GM12878 (cell line): ENCODE results near the gene ZNF385C. TPM values are rescaled to one million over a fixed set of nuclear protein-coding genes. Genes with fewer than 3 reads are reported as not detected.

Source experiments
- ATAC-seq: fragments of 200-7000 bp; cut with Tn5 transposase; 3 replicates; pipeline ENCODE4 v1.9.1; 2020; ENCODE audit warnings: mild to moderate bottlenecking, moderate library complexity
- BruUV-seq: library from RNA; stranded (reverse); fragments of 400-500 nt; replicated peaks from 2 replicates; lab custom pipeline; 2021; lab: Mats Ljungman, UMichigan
- CTCF ChIA-PET: fragments of 300-600 bp; sonication (Branson Sonifier 250); formaldehyde crosslinking; extraction: SDS; loops from one replicate; lab custom pipeline; 2021; ENCODE audit warnings: inconsistent platforms; lab: Yijun Ruan, JAX
- POLR2A ChIA-PET: fragments of 350-600 bp; formaldehyde crosslinking; extraction: SDS; loops from one replicate; lab custom pipeline; 2021; ENCODE audit warnings: inconsistent platforms; lab: Charles Lee
- RAD21 ChIA-PET: fragments of 300-600 bp; sonication (Branson Sonifier 250); formaldehyde crosslinking; loops from one replicate; lab custom pipeline; 2023; ENCODE audit warnings: antibody characterized with exemption; ENCODE audit not compliant: unreplicated experiment; lab: Charles Lee
- SMC1A ChIA-PET: fragments of 300-600 bp; sonication (Branson Sonifier 250); formaldehyde crosslinking; loops from one replicate; lab custom pipeline; 2023; ENCODE audit not compliant: unreplicated experiment, uncharacterized antibody; lab: Charles Lee
- DNase-seq: peaks from one replicate; pipeline ENCODE4 v3.0.0-alpha.2; 2011; ENCODE audit warnings: low read depth, low spot score
- FAIRE-seq: peaks from 3 replicates; lab custom pipeline; 2011; peaks lifted over from hg19 to GRCh38; lab: Jason Lieb, UNC
- H2AFZ ChIP-seq: 2 replicates; pipeline ENCODE4 v1.6.0; 2011; ENCODE audit warnings: low read depth, low read length, control low read depth; ENCODE audit not compliant: control insufficient read depth
- H3K27ac ChIP-seq: 2 replicates; pipeline ENCODE4 v1.5.1; 2011; ENCODE audit warnings: control low read depth; ENCODE audit not compliant: control insufficient read depth, insufficient read depth
- H3K27me3 ChIP-seq, 2 experiments: replicated peaks in 1 of 2; 2 replicates each; pipeline versions ENCODE4 v1.6.0 to v1.6.1; 2011; ENCODE audit warnings: low read length in 1 of 2; ENCODE audit not compliant: control insufficient read depth in 2 of 2, insufficient read depth in 2 of 2
- H3K36me3 ChIP-seq, 2 experiments: 2 replicates each; pipeline ENCODE4 v1.5.1; 2011; ENCODE audit warnings: low read length in 1 of 2; ENCODE audit not compliant: control insufficient read depth in 2 of 2, insufficient read depth in 2 of 2
- H3K4me1 ChIP-seq: 2 replicates; pipeline ENCODE4 v1.6.1; 2011; ENCODE audit warnings: mild to moderate bottlenecking, low read length, moderate library complexity, mixed read lengths; ENCODE audit not compliant: control insufficient read depth, insufficient read depth
- H3K4me2 ChIP-seq: 2 replicates; pipeline ENCODE4 v1.6.0; 2011; ENCODE audit warnings: control low read depth; ENCODE audit not compliant: control insufficient read depth, insufficient read depth
- H3K4me3 ChIP-seq: fragments of 200-600 bp; sonication (generic); 2 replicates; pipeline ENCODE4 v1.5.1; 2016
- H3K79me2 ChIP-seq: 2 replicates; pipeline ENCODE4 v1.6.0; 2011; ENCODE audit warnings: low read length; ENCODE audit not compliant: control insufficient read depth, insufficient read depth
- H3K9ac ChIP-seq: 2 replicates; pipeline ENCODE4 v1.8.0; 2011; ENCODE audit warnings: low read length, control low read depth, mixed read lengths; ENCODE audit not compliant: control insufficient read depth, insufficient read depth
- H3K9me3 ChIP-seq: replicated peaks from 3 replicates; pipeline ENCODE4 v1.5.1; 2011; ENCODE audit warnings: mild to moderate bottlenecking, low read length; ENCODE audit not compliant: control insufficient read depth, insufficient read depth
- H4K20me1 ChIP-seq: 2 replicates; pipeline ENCODE4 v1.6.0; 2011; ENCODE audit not compliant: control insufficient read depth, insufficient read depth
- IKZF1 ChIP-seq: fragments of 450-650 bp; conservative IDR thresholded peaks from 2 replicates; pipeline ENCODE4 v1.6.1; 2017; ENCODE audit warnings: antibody characterized with exemption, mild to moderate bottlenecking
- SMAD1 ChIP-seq: fragments of 450-650 bp; IDR thresholded peaks from 2 replicates; pipeline ENCODE4 v1.6.1; 2018; ENCODE audit warnings: mild to moderate bottlenecking, low read depth; ENCODE audit not compliant: partially characterized antibody
- YBX1 ChIP-seq: fragments of 450-650 bp; IDR thresholded peaks from 2 replicates; pipeline ENCODE4 v1.6.1; 2016; ENCODE audit warnings: antibody characterized with exemption
- WGBS: methylation state at CpG from one replicate; pipeline ENCODE4 v1.1.6; 2016; ENCODE audit warnings: low lambda C conversion rate; ENCODE audit not compliant: insufficient replicate concordance, insufficient coverage; ENCODE audit errors: missing lambda C conversion rate; 5-methylcytosine and 5-hydroxymethylcytosine counted together
- in situ Hi-C: fragments of 300-500 bp; cut with MboI; formaldehyde crosslinking; loops from 9 replicates; pipeline ENCODE4 v1.14.3; 2018; ENCODE audit warnings: mixed read lengths
- intact Hi-C: fragments of 100-400 bp; cut with micrococcal nuclease; formaldehyde crosslinking; loops from one replicate; pipeline ENCODE4 v1.14.2; 2022; ENCODE audit not compliant: unreplicated experiment
- polyA plus RNA-seq, 11 experiments: library from polyadenylated mRNA; depleted of rRNA in 4 of 11; unstranded in 6 of 11; stranded (reverse) in 5 of 11; fragments of >200 nt; fragmentation: Nextera tagmentation in 4 of 11; fragmentation: Illumina TruSeq in 1 of 11; extraction: Ambion mirVana in 4 of 11; extraction: Trizol in 1 of 11; gene quantifications; 1 replicate in 1 of 11; 2 replicates in 10 of 11; pipeline versions ENCODE4 v1.2.1 to v1.2.3, GENCODE V29; 2011 to 2016; ENCODE audit warnings: inconsistent platforms in 2 of 11, missing spikeins in 2 of 11, low read depth in 1 of 11
- total RNA-seq, 4 experiments: library from RNA; depleted of rRNA in 3 of 4; stranded (reverse); fragments of >200 nt in 3 of 4; fragmentation: Illumina TruSeq in 1 of 4; extraction: Trizol in 1 of 4; gene quantifications; 2 replicates each; pipeline versions ENCODE4 v1.2.1 to v1.2.3, GENCODE V29; 2013 to 2021
- TF ChIP-seq, protein P1 (sequence below): IDR thresholded peaks from 2 replicates; pipeline ENCODE4 v1.6.1; 2012; ENCODE audit warnings: low read depth, low read length, improper control_type of control experiment
- TF ChIP-seq, protein P2 (sequence below): fragments of 450-650 bp; IDR thresholded peaks from 2 replicates; pipeline ENCODE4 v1.6.1; 2017; ENCODE audit warnings: low read depth, mild to moderate bottlenecking, moderate library complexity
- TF ChIP-seq, protein P3 (sequence below): fragments of 150-350 bp; IDR thresholded peaks from 2 replicates; pipeline ENCODE4 v1.6.1; 2014; ENCODE audit warnings: mild to moderate bottlenecking, low read depth, low read length

The ZNF385C gene
- total and polyA plus RNA-seq, 10 of the 15 experiments (the other 5 are each of a cell fraction or from before 2014, with no cell fraction given): 0.06 to 0.20 (median 0.07) TPM; not detected in 5

DNA sequence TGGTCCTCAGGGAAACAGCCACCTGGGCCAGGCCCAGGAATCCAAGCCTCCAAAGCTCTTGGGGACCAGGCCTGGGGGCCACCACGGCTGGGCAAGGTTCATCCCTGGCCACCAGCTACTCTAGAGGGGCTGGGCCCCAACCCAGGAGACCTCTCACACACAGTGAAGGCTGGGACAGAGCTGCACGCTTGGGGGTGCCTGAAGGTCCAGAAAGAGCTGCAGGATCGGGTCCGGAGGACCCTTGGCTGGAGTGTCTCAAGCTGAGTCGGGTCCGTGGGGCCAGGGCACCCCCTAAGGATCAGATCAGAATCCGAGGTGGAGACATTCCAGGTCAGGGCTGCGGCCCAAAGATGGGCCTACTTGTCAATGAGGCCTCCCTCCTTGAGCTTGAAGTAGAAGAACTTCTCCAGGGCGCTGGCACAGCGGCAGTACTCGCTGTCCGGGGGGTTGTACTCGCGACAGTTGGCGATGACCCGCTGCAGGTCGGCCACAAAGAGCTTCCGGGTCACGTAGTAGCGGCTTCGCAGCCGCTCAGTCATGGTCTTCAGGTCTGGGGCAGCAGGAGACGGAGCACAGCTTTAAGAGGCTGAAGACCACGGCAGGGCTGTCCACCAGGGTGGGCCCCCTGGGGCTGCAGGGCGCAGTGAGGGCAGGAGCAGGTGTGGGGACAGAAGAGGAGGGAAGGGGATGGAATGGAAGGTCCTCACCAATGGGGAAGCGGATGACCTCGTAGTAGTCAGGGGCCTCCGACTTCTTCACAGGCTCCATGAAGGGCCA is 15.2 kb upstream of the ZNF385C start:
- no peaks in the 10 kb centered on the region for H3K27me3 ChIP-seq
- peaks cover 35% of the 10 kb centered on the region for H3K4me1 ChIP-seq
- in situ Hi-C loops (loop anchor here (5.0 kb wide), 2 partner anchors 91 to 151 kb away; partner anchors contain the start of gene NKIRAS2), intact Hi-C loops (no loop called here)
- no peaks in the 10 kb centered on the region for H4K20me1 ChIP-seq
- RAD21 ChIA-PET: interaction anchor here (1.0 to 2.7 kb wide), 8 partner anchors 12 to 195 kb away, joined by 4 to 16 read pairs (median 6); partner anchors contain the start of genes ACLY, CNP, DNAJC7 and KCNH4
- FAIRE-seq (no peak), DNase-seq (no peak), ATAC-seq (no peak)
- peaks cover 5 to 6% of the 10 kb centered on the region in 2 experiments; a peak in 2 of 4 replicates for H3K36me3 ChIP-seq
- no peaks in the 10 kb centered on the region; the same call in 2 of the 3 replicates for H3K9me3 ChIP-seq
- no TSS peak for BruUV-seq
- 95% methylated on average over 25 of the region's 28 CpGs for whole genome bisulfite sequencing
- H3K9ac ChIP-seq: peak overlapping the region; percentile 94
- SMC1A ChIA-PET: interaction anchor here (0.5 to 3.4 kb wide), 10 partner anchors 15 to 450 kb away, joined by 3 to 17 read pairs (median 10); partner anchors contain the start of genes CNP, DNAJC7, KCNH4 and ZNF385C
- peak overlapping the region; percentile 45 for H3K4me3 ChIP-seq
- POLR2A ChIA-PET: interaction anchor here (0.5 to 3.5 kb wide), 16 partner anchors 11 to 510 kb away, joined by 3 to 23 read pairs (median 4); partner anchors contain the start of genes DNAJC7, KCNH4, NKIRAS2 and STAT3
- peaks cover 13% of the 10 kb centered on the region for H3K79me2 ChIP-seq
- TF ChIP-seq IKZF1 (no peak), SMAD1 (no peak), YBX1 (no peak)
- TF ChIP-seq, protein P1, sequence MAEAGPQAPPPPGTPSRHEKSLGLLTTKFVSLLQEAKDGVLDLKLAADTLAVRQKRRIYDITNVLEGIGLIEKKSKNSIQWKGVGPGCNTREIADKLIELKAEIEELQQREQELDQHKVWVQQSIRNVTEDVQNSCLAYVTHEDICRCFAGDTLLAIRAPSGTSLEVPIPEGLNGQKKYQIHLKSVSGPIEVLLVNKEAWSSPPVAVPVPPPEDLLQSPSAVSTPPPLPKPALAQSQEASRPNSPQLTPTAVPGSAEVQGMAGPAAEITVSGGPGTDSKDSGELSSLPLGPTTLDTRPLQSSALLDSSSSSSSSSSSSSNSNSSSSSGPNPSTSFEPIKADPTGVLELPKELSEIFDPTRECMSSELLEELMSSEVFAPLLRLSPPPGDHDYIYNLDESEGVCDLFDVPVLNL: no peak
- TF ChIP-seq, protein P2, sequence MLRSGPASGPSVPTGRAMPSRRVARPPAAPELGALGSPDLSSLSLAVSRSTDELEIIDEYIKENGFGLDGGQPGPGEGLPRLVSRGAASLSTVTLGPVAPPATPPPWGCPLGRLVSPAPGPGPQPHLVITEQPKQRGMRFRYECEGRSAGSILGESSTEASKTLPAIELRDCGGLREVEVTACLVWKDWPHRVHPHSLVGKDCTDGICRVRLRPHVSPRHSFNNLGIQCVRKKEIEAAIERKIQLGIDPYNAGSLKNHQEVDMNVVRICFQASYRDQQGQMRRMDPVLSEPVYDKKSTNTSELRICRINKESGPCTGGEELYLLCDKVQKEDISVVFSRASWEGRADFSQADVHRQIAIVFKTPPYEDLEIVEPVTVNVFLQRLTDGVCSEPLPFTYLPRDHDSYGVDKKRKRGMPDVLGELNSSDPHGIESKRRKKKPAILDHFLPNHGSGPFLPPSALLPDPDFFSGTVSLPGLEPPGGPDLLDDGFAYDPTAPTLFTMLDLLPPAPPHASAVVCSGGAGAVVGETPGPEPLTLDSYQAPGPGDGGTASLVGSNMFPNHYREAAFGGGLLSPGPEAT: no peak
- TF ChIP-seq, protein P3, sequence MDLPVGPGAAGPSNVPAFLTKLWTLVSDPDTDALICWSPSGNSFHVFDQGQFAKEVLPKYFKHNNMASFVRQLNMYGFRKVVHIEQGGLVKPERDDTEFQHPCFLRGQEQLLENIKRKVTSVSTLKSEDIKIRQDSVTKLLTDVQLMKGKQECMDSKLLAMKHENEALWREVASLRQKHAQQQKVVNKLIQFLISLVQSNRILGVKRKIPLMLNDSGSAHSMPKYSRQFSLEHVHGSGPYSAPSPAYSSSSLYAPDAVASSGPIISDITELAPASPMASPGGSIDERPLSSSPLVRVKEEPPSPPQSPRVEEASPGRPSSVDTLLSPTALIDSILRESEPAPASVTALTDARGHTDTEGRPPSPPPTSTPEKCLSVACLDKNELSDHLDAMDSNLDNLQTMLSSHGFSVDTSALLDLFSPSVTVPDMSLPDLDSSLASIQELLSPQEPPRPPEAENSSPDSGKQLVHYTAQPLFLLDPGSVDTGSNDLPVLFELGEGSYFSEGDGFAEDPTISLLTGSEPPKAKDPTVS: no peak
- CTCF ChIA-PET: interaction anchor here (0.6 to 7.5 kb wide), 14 partner anchors 10 to 183 kb away, joined by 3 to 61 read pairs (median 6); partner anchors contain the start of genes DNAJC7, GHDC, KCNH4 and ODAD4
- no peak overlapping the region for H2AFZ ChIP-seq
- H3K27ac ChIP-seq: peak overlapping the region; percentile 98
- H3K4me2 ChIP-seq: peak overlapping the region; percentile 75
